HepG2 (cell line): Measurements from ENCODE around the gene RHBDL1. TPM values are rescaled to one million over a fixed set of nuclear protein-coding genes. Genes with fewer than 3 reads are reported as not detected.

Experiments used
- GZF1 ChIP-seq: sonication (generic); formaldehyde crosslinking; IDR thresholded peaks from 2 replicates; pipeline ENCODE4 v1.5.1; 2020; ENCODE audit warnings: mild to moderate bottlenecking, missing genetic modification reagents
- HNRNPUL1 ChIP-seq: fragments of 200-400 bp; formaldehyde crosslinking; IDR thresholded peaks from 2 replicates; pipeline ENCODE4 v1.6.1; 2017; ENCODE audit warnings: low read depth, mild to moderate bottlenecking, low read length, moderate library complexity
- IKZF4 ChIP-seq: sonication (generic); formaldehyde crosslinking; IDR thresholded peaks from 2 replicates; pipeline ENCODE4 v1.5.1; 2020; ENCODE audit warnings: borderline replicate concordance, mild to moderate bottlenecking, low read depth, missing genetic modification reagents; ENCODE audit errors: not compliant biosample characterization
- KLF9 ChIP-seq: IDR thresholded peaks from 2 replicates; pipeline ENCODE4 v1.6.1; 2016; ENCODE audit warnings: low read depth
- MAFK ChIP-seq, 2 experiments: IDR thresholded peaks in 1 of 2; conservative IDR thresholded peaks in 1 of 2; 2 replicates each; pipeline ENCODE4 v1.6.1; 2011; ENCODE audit warnings: improper control_type of control experiment in 2 of 2, low read length in 2 of 2
- MTF1 ChIP-seq: sonication (generic); formaldehyde crosslinking; IDR thresholded peaks from 2 replicates; pipeline ENCODE4 v1.5.0; 2020; ENCODE audit warnings: missing genetic modification reagents
- SOX6 ChIP-seq, 2 experiments: fragments of 450-650 bp in 1 of 2; sonication (generic) in 1 of 2; formaldehyde crosslinking in 1 of 2; IDR thresholded peaks; 2 replicates each; pipeline versions ENCODE4 v1.4.0 to v1.6.1; 2017 to 2020; ENCODE audit warnings: antibody characterized with exemption in 1 of 2, mild to moderate bottlenecking in 1 of 2, missing genetic modification reagents in 1 of 2
- ZBTB7A ChIP-seq: sonication (generic); formaldehyde crosslinking; IDR thresholded peaks from 2 replicates; pipeline ENCODE4 v1.8.0; 2022; ENCODE audit warnings: mild to moderate bottlenecking, missing genetic modification reagents
- ZNF768 ChIP-seq: sonication (generic); formaldehyde crosslinking; IDR thresholded peaks from 2 replicates; pipeline ENCODE4 v1.4.0; 2020; ENCODE audit warnings: missing genetic modification reagents
- polyA plus RNA-seq, 8 experiments: library from polyadenylated mRNA; depleted of rRNA in 3 of 8; stranded (reverse) in 7 of 8; unstranded in 1 of 8; fragments of >200 nt; fragmentation: Illumina TruSeq in 4 of 8; extraction: Trizol in 4 of 8; gene quantifications; 2 replicates each; pipeline versions ENCODE4 v1.2.1 to v1.2.3, GENCODE V29; 2011 to 2016; ENCODE audit warnings: low read depth in 4 of 8, missing spikeins in 1 of 8, mixed read lengths in 1 of 8; ENCODE audit not compliant: insufficient read depth in 1 of 8
- total RNA-seq, 5 experiments: library from RNA; depleted of rRNA; stranded (reverse); fragments of >200 nt; fragmentation: Illumina TruSeq; extraction: Trizol; gene quantifications; 2 replicates each; pipeline ENCODE4 v1.2.3, GENCODE V29; 2016; ENCODE audit warnings: low read depth in 1 of 5
- TF ChIP-seq, protein P1 (sequence below): sonication (generic); formaldehyde crosslinking; IDR thresholded peaks from 2 replicates; pipeline ENCODE4 v1.5.0; 2020; ENCODE audit warnings: missing genetic modification reagents, mild to moderate bottlenecking, borderline replicate concordance
- TF ChIP-seq, protein P2 (sequence below): sonication (generic); formaldehyde crosslinking; IDR thresholded peaks from 2 replicates; pipeline ENCODE4 v1.4.0; 2020; ENCODE audit warnings: missing genetic modification reagents, mild to moderate bottlenecking, borderline replicate concordance
- TF ChIP-seq, protein P3 (sequence below): sonication (generic); formaldehyde crosslinking; IDR thresholded peaks from 2 replicates; pipeline ENCODE4 v1.4.0; 2020; ENCODE audit warnings: missing genetic modification reagents, borderline replicate concordance
- TF ChIP-seq, protein P4 (sequence below): IDR thresholded peaks from 2 replicates; pipeline ENCODE4 v1.6.1; 2016; ENCODE audit warnings: mild to moderate bottlenecking, missing biosample characterization, missing genetic modification reagents
- TF ChIP-seq, protein P5 (sequence below): sonication (generic); formaldehyde crosslinking; IDR thresholded peaks from 2 replicates; pipeline ENCODE4 v1.5.0; 2020; ENCODE audit warnings: mild to moderate bottlenecking, missing genetic modification reagents, borderline replicate concordance

Gene RHBDL1
- total and polyA plus RNA-seq, 2 of the 13 experiments (the other 11 are each of a cell fraction or from before 2014, with no cell fraction given), result 1.8 to 3.8 TPM

DNA sequence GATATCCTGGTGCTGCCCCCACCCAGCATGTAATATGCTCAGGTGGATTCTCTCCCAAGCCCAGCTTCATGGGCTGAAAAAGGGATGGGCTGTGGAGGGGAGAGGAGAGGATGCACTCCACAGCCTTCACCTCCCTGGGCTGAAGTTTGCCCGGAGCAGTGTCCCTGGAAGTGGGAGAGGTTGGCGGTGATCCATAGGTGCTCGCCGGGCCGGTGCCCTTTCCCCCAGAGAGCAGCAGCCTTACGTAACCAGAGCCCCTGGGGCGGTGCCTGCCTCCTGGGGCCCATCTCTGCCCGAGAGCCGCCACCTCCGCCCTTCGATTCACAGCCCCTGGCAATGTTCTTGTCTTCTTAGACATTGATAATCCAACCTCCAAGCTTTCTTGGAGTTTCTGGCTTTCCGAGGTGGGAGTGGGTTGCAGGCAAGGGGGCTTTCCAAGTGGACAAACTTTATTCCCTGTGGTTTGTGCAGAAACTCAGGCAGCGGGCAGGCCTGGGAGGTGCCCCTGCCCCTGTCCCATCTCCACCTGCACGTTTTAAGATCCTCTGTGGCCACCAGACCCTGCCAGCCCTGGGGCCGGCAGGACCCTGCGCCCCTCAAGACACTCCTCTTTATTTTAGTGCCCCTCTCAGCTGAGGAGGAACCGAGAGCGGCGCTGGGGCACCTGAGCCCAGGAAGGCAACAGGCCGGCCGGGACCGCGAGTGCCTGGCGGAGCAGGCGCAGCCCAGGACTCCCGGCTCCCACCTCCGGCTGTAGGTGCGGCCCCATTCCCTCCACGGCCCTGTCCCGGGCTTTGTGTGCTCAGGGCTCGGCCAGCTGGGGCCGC, 29.4 kb upstream of the RHBDL1 start (continued):
- TF ChIP-seq SOX6 (IDR thresholded peaks at IDR 0.05) (no peak), SOX6 (CRISPR knock-in tag; IDR thresholded peaks at IDR 0.05) (peak; percentile 30; the same call in 1 of the 2 replicates), ZNF768 (CRISPR knock-in tag) (peak; percentile 35; the same call in 1 of the 2 replicates), GZF1 (peak; percentile 60; the same call in 1 of the 2 replicates), MTF1 (no peak), IKZF4 (CRISPR knock-in tag) (no peak), ZBTB7A (CRISPR knock-in tag) (no peak), KLF9 (CRISPR knock-in tag) (no peak), MAFK (conservative IDR thresholded peaks at IDR 0.05 in 1 of 2, IDR thresholded peaks at IDR 0.05 in 1 of 2; ENCODE audit: low read length in 2 of 2) (no peak), HNRNPUL1 (no peak)
- TF ChIP-seq, protein P1, sequence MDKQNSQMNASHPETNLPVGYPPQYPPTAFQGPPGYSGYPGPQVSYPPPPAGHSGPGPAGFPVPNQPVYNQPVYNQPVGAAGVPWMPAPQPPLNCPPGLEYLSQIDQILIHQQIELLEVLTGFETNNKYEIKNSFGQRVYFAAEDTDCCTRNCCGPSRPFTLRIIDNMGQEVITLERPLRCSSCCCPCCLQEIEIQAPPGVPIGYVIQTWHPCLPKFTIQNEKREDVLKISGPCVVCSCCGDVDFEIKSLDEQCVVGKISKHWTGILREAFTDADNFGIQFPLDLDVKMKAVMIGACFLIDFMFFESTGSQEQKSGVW (CRISPR knock-in tag), result no peak
- TF ChIP-seq, protein P2, sequence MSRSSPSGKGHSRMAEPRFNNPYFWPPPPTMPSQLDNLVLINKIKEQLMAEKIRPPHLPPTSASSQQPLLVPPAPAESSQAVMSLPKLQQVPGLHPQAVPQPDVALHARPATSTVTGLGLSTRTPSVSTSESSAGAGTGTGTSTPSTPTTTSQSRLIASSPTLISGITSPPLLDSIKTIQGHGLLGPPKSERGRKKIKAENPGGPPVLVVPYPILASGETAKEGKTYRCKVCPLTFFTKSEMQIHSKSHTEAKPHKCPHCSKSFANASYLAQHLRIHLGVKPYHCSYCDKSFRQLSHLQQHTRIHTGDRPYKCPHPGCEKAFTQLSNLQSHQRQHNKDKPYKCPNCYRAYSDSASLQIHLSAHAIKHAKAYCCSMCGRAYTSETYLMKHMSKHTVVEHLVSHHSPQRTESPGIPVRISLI, result no peak
- TF ChIP-seq, protein P3, sequence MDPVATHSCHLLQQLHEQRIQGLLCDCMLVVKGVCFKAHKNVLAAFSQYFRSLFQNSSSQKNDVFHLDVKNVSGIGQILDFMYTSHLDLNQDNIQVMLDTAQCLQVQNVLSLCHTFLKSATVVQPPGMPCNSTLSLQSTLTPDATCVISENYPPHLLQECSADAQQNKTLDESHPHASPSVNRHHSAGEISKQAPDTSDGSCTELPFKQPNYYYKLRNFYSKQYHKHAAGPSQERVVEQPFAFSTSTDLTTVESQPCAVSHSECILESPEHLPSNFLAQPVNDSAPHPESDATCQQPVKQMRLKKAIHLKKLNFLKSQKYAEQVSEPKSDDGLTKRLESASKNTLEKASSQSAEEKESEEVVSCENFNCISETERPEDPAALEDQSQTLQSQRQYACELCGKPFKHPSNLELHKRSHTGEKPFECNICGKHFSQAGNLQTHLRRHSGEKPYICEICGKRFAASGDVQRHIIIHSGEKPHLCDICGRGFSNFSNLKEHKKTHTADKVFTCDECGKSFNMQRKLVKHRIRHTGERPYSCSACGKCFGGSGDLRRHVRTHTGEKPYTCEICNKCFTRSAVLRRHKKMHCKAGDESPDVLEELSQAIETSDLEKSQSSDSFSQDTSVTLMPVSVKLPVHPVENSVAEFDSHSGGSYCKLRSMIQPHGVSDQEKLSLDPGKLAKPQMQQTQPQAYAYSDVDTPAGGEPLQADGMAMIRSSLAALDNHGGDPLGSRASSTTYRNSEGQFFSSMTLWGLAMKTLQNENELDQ, result no peak
- TF ChIP-seq, protein P4, sequence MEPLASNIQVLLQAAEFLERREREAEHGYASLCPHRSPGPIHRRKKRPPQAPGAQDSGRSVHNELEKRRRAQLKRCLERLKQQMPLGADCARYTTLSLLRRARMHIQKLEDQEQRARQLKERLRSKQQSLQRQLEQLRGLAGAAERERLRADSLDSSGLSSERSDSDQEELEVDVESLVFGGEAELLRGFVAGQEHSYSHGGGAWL (CRISPR knock-in tag), result no peak
- TF ChIP-seq, protein P5, sequence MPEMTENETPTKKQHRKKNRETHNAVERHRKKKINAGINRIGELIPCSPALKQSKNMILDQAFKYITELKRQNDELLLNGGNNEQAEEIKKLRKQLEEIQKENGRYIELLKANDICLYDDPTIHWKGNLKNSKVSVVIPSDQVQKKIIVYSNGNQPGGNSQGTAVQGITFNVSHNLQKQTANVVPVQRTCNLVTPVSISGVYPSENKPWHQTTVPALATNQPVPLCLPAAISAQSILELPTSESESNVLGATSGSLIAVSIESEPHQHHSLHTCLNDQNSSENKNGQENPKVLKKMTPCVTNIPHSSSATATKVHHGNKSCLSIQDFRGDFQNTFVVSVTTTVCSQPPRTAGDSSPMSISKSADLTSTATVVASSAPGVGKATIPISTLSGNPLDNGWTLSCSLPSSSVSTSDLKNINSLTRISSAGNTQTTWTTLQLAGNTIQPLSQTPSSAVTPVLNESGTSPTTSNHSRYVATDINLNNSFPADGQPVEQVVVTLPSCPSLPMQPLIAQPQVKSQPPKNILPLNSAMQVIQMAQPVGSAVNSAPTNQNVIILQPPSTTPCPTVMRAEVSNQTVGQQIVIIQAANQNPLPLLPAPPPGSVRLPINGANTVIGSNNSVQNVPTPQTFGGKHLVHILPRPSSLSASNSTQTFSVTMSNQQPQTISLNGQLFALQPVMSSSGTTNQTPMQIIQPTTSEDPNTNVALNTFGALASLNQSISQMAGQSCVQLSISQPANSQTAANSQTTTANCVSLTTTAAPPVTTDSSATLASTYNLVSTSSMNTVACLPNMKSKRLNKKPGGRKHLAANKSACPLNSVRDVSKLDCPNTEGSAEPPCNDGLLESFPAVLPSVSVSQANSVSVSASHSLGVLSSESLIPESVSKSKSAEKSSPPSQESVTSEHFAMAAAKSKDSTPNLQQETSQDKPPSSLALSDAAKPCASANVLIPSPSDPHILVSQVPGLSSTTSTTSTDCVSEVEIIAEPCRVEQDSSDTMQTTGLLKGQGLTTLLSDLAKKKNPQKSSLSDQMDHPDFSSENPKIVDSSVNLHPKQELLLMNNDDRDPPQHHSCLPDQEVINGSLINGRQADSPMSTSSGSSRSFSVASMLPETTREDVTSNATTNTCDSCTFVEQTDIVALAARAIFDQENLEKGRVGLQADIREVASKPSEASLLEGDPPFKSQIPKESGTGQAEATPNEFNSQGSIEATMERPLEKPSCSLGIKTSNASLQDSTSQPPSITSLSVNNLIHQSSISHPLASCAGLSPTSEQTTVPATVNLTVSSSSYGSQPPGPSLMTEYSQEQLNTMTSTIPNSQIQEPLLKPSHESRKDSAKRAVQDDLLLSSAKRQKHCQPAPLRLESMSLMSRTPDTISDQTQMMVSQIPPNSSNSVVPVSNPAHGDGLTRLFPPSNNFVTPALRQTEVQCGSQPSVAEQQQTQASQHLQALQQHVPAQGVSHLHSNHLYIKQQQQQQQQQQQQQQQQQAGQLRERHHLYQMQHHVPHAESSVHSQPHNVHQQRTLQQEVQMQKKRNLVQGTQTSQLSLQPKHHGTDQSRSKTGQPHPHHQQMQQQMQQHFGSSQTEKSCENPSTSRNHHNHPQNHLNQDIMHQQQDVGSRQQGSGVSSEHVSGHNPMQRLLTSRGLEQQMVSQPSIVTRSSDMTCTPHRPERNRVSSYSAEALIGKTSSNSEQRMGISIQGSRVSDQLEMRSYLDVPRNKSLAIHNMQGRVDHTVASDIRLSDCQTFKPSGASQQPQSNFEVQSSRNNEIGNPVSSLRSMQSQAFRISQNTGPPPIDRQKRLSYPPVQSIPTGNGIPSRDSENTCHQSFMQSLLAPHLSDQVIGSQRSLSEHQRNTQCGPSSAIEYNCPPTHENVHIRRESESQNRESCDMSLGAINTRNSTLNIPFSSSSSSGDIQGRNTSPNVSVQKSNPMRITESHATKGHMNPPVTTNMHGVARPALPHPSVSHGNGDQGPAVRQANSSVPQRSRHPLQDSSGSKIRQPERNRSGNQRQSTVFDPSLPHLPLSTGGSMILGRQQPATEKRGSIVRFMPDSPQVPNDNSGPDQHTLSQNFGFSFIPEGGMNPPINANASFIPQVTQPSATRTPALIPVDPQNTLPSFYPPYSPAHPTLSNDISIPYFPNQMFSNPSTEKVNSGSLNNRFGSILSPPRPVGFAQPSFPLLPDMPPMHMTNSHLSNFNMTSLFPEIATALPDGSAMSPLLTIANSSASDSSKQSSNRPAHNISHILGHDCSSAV (CRISPR knock-in tag), result no peak
